GM19043 (cell line): Measurements from ENCODE around the gene PLXNA3.

ENCODE experiments used
- ATAC-seq: cut with Tn5 transposase; IDR thresholded peaks from one replicate; pipeline ENCODE4 v1.9.1; 2021; ENCODE audit warnings: low read depth; ENCODE audit not compliant: unreplicated experiment

Gene PLXNA3

DNA sequence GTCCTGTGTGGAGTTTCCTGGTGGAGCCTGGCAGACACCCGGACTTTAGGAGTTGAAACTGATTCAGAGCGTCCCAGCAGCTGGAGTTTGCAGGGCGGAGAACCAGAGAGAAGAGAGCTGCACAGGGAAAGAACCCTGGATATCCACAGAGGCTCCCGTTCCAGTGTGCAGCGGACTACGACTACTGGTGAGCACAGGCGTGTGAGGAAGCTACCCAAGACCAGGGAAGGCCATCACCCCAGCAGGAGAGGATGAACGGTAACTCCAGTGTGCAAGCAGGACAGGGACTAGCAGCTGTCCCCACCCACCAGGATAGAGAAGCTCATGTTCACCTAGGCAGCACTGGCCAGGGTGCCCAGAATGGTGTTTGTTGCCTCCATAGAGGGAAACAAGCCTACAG, 18.7 kb downstream of the PLXNA3 start:
- ATAC-seq = no peak

DNA sequence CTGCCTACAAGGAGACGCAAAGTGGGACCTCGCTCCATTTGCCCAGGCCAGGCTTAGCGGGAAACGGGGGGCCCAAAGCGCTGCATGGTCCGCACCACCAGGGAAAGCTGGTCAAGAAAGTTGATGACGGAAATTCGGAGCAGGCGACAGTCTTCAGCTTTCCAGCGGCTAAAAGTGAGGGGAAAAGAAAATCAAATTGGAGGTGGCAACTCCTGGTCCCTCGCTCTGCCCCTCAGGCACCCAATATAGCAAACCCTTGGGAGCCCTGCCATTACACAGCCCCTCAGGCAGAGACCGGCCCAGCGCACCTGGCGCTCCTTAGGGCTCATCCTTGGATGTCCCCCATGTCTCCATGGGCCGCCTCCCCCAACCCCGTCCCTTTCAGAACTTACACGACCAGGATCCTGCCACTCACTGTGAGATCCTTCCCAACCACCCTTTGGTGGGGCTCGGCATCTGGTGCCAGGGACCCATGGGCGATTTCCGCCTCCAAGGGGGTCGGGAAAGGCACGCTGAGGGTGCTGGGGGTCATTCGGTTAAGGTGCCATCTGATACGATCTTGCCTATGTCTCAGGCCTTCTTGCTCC, 19.9 kb downstream of the PLXNA3 start:
- no peak for ATAC-seq

DNA sequence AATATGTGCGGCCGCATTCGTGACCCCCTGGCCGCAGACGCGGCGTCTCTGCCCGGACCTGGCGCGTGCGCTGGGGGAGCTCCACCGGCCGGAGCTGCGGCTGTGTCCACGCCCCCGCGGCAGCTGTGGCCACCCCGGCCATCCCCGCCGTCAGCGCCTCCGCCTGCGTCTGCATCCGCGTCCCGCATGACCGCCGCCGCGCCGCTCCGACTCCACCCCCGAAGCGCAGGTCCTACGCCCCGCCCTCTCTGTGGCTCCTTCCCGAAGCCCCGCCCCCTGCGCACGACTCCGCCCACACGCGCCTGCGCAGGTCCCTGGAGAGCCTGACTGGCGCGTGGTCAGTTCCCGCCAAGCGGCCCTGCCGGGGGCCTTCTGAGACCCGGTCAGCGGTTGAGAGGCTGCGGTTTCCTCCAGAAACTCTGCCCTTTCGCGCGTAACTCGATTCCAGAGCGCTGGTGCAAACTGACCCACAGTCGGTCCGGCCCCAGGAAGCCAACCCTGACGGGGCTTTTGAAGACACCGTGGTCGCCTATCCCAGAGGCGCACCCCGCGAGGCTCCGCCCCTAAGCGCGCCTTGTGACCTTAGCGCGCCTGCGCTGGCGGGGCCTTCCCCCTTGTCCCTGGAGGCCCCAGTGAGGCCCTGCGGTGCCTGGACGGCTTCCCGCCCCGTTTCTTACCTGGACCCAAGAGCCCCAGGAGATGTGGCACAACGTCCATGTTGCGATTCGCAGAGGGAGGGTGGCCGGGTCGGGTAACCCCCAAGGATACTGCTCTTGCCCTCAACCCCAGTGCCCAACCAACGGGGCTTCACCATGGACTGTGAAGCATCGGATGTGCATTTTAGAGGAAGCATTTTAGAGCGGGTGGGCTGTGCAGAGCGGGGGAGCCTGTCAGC, 20.9 kb downstream of the PLXNA3 start, which contains the start of gene LAGE3:
LAGE3 (minus strand) TSS at position 554 of the 895 bp plus-strand sequence; CDS start at position 188, 366 bp downstream.
- peak; percentile 85 for ATAC-seq

DNA sequence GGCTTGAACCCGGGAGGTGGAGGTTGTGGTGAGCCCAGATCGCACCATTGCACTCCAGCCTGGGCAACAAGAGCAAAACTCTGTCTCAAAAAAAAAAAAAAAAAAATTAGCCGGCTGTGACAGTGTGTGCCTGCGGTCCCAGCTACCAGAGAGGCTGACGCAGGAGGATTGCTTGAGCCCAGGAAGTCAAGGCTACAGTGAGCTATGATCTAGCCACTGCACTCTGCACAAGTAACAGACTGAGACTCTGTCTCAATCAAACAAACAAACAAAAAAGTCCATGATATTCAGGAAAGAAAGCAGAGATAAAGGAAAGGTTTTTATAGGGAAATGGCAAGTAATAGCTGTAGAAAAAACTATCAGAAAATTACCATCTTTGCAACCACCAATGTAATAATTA, 23.1 kb downstream of the PLXNA3 start:
- ATAC-seq = no peak

DNA sequence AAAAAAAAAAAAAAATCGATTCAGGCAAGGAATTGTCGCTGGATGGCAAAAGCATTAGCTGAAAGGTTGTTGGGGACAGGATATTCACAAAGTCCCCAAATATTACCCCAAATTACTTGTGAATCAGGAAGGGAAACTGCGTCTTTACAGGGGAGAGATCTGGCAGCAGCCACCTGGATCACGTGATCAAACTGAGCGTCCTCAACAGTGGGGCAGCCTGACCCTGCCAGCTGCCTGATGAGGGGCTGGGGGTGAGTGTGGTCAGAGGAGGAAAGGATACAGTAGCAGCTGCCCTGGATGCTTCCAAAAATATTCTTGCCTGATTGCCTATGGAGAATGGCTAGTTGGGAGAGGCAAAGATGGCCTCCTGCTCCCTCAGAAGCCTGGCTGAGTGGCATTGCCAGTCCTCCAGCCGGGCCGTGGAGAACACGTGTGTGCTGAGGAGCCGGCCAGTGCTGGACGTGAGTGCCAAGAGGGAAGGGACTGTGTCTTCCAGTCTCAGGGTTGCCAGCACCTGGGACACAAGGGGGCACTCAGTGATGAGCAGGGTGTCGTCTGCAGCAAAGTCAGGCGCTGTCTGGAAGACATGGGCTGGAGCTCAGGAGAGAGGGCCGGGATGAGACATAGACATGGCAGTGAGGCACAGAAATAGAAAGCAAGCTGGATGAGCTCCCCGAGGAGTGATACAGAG, 24.0 kb downstream of the PLXNA3 start:
- ATAC-seq = no peak

DNA sequence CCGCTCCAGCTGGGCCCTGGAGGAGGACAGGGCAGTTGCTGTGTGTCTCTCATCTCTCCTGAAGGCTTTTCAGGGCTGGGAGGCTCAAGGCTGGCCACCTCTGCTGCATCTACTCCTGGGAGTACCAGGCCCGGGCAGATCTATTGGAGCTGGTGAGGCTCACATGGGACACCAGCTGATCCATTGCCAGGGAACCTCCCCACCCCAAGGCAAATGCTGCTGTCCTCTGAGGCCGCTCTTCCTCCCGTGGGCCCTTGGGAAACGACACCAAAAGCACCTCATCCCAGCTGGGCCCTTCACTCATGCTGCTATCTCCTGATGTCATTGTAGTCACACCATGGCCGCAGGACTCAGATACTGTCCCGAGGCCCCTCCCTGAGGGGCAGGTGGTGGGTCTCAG, 24.7 kb downstream of the PLXNA3 start:
- no peak for ATAC-seq

DNA sequence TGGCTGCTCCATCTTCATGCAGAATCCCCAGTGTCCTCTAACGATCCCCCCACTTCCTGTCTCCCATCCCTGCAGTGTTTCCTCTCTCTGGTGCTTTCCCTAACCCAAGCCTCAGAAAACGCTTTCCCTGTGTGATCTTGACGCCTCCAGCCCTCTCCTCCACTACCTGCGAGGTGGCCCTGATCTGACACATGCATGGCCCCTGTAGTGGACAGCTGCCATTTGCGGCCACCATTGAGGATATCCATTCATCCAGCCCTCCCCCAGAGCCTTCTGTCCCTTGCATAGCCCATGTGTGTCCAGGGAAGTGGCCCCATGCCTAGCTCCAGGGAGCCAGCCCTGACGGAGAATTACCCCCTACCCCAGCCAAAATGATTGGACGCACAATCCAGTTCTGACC, 25.2 kb downstream of the PLXNA3 start:
- ATAC-seq = no peak

DNA sequence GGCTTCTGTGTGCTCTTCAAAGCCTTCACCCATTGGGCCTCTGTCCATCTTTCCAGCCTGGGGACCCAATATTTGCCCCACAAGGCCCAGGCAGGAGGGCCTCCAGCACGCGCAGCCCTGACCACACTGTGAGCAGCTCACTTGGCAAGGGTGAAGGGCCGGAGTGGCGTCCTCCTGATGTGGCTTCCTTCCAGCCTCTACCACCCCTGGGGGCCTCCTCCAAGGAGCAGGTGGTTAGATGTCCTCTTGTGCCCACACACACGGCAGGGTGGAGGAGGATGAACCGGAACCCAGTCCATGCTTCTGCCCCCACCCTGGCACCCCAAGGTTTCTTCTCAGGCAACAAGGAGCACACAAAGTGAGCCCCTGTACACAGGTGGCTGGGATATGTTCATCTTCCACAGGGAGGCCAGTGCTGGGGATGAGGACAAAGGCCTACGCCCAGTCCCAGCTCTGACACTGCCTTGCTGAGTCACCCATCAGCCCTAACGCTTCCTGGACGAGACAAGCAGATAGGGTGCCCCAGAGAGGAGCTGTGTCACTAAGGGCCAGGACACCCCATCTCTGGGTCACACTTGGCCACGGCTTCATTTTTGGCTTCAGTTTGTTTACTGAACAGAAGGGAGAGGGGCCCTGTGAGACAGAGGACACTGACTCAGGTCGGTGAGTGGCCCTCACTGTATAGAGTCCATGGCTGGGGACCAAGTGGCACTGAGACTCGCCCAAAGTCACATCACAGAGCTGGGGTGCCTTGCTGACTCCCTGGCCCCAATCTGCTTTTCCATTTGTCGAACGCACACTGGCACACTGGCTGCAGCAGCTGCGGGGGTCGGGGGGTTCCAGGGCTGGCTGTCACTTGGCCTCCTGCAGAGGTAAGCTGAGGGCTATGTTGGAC, 26.4 kb downstream of the PLXNA3 start:
- no peak for ATAC-seq

DNA sequence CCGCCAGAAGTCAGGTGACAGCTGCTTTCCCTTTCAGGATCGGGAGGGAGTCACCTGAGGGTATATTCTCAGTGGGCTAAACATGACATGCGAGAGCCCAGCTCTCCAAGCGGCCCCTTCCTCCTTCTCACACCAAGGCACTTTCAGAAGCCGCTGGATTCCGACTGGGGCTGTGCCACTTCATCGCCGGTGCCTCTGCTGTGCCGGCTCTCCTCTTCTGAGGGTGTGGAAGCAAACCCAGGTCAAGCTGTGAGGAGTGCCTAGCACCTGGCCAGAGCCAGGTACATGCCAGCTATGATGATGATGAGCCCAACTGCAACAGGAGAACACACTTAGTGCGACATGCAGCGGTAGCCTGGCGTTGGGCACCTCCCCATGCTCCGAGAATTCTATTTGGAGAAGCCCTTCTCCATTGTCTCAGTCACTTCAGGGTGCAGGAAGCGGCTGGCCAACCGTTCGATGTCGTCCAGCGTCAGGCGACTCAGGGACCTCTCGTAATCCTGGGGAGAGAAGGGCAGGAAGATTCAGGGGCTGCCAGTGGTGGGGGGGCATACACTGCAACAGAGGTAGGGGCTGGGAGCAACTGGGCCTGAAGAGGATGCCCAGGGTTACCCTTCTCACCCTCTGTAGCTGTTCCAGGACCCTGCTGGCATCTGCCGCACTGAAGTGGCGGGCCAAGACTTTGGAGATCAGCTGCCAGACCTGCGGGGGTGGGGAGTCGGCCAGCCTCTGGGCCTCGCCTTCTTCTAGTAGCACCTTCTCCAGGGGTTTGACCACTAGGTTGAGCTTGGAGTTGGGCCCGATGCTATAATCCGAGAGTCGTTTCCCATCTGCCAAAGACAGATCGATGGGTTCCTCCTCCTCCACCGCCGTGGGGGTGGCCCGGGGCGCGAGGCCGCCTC, 27.3 kb downstream of the PLXNA3 start:
- no peak for ATAC-seq

DNA sequence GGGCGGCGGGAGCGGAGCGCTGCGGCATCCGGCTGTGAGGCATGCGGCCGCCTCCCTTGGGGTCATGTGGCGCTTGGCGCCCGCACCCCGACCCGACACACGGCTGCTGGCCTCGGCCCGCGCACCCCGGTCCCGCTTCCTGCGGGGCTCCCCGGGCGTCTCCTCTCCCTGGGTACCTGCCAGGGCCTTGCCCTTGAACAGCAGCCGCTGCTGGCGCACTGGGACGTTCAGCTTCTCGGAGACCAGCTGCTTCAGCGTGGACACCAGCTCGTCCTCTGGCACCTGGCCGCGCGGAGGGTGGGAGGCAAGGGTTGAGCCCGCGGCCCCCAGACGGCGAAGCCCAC, 27.9 kb downstream of the PLXNA3 start:
- ATAC-seq = no peak

DNA sequence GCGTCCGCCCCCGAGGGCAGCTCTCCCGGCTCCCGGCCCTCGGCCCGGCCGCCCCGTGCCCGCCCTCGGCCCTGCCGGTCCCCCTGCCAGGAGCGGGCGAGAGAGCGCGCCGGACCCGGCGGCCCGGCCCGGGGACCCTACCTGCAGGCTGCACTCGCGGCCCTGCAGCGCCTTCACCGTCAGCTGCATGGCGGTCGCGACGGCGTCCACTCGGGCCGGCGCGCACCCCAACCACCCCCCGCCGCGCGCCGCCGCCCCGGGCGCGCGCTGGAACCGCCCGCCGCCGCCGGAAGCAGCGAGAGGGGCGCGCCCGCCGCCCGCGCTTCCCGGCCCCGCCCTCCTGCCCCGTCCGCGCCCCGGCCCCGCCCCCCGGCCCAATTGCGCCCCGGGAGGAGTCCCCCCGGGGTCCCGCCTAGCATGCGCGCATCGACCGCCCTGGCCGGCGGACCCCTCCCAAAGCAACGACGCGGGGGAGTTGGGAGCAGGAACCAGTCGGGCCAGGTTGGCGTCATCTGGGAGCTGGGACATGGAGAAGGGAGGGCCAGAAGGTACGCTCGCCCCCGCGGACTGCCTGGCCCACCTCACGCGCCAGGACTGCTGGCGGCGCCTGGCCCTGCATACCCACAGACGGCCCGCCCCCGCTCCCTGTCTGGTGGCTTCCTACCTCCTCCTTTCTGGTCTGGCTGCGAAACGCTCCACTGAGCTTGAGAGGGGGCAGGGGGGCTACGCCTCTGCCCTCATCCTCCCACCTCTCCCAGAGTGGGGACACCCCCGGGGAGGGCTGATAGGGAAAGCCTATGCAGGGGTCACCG, 28.5 kb downstream of the PLXNA3 start, which contains the start of gene UBL4A:
UBL4A (minus strand) TSS at position 220 of the 812 bp plus-strand sequence; CDS start at position 189, 31 bp downstream.
- no peak for ATAC-seq

DNA sequence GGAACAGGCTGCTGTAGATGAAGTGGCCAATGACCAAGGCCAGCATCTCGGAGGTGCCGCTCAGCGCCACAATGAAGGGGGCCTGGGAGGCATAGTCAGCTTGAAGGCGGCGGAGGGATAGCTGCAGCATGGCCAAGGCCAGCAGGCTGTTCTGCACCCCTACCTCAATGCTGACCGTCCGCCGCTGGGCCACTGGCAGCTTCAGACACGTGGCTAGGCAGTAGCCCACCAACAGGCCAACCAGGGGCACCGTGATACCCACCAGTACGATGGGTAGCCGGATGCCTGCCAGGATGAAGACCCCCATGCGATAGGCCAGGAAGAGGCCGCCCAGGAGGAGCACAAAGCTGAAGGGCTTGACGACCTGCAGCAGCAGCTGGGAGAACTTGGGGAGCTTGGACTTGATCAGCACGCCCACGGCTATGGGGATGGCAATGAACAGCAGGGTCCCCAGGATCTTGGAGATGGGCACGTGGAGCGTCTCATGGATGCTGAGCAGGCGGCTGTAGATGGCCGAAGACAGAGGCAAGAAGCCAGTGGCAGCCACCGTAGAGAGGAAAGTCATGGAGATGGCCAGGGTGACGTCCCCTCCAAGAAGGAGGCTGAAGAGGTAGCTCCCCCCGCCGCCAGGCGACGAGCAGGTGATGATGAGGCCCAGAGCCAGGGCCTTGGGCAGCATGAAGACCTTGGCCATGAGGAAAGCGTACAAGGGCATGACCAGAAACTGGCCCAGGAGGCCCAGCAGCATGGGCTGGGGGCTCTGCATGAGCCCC, 29.6 kb downstream of the PLXNA3 start:
- ATAC-seq = no peak

DNA sequence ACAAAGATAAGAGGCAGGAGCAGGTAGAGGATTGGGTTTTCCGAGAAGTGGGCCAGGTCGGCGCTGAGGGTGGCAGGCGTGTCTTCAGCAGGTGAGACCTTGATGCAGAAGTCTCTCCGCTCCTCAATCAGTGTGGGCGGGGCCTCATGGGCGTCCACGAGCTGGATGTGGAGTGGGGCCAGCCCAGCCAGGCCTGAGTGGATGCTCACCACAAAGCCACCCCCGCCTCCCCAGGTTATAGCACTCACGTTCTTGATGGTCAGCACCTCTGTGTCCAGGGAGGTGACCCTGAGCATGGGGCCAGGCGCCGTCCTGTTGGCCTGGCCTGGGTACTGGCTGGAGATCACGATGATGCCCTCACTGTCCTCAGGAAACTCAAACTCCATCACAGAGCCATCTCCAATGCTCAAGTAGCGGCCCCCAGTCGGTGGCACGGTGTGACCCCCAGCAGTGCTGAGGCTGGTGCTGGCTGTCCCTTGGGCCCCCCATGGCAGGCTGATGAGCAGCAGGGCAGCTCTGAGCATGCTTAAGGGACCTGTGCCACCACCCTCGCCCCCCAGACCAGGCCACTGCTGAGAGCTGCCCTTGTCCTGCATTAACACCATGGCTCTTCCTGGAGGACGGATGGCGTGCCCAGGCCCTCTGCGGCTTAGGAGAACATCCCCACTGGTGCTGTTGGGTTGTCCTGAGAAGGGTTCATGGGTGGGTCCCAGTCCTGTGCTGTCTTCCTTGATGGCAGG, 30.4 kb downstream of the PLXNA3 start:
- ATAC-seq = no peak

DNA sequence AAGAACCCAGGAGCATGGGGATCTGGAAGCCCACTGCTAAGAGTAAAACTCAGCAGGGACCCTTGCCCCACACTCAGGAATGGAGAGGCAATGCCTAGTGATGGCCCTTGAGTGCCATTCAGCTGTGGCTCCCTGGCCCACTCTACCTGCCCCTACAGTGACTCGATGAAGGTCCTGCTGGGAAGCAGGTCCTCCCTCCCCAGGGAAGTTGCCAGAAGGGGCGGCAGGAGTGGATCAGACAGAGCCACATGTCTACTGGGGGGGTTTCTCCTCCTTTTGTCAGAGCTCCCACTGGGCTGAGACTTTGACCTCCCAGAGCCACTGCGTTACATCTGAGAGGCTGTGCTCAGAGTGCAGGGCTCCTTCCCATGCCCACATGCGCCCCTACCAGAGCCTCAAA, 31.1 kb downstream of the PLXNA3 start:
- ATAC-seq = no peak

DNA sequence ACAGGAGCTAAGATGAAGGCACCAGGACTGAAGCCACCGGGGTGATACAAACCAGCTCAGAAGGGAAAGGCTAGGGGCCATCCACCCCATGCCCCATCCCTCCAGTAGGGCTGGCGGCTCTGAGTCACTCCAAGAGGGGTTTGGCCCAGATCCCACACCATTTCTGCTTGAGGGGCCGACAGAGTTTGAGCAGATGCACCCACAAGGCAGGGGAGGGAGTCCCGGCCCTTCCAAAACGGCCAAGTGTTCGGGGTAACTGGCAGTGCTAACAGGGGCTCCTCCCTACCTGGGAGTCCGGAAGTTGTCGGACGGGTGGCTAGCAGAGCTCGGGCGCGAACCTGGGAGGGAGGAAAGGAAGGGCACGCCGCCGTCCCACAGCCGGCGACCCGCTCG, 31.9 kb downstream of the PLXNA3 start:
- ATAC-seq = peak; percentile 19

DNA sequence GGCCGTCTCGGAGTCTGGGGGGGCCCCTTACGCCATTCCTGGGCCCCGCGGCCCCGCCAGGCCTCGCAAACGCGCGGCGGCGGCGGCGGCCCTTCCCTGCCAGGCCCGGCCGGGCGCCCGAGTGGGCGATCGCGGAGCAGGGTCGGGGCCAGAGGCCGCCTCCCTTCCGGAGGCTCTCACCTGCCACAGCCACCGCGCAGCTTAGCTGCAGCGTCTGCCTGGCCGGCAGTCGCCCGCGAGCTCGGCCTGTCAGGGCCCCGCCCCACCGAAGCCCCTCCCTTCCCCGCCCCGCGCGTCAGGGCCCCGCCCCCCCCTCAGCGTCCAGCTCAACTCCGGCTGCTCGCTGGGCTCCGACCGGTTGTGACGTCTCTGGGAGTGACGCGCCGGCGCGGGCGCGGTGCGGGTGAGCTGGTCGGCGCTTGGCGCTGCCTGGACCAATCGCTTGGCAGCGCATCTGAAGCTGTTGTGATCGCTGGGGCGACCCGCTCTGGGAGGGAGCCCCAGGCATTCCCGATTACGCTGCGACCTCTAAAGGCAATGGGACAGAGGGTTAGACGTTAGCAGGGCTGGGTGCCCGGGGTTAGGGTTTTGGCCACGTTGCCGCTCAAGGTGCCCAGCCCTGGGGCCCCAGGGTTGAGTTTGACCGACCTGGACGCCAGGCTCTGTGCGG, 32.5 kb downstream of the PLXNA3 start, which contains the start of gene SLC10A3:
SLC10A3 (minus strand) TSS at position 216 of the 670 bp plus-strand sequence. CDS start 1,689 bp downstream, outside the sequence.
- peak; percentile 77 for ATAC-seq
